ENCODE measurements around the gene HS6ST2.

Gene HS6ST2

DNA sequence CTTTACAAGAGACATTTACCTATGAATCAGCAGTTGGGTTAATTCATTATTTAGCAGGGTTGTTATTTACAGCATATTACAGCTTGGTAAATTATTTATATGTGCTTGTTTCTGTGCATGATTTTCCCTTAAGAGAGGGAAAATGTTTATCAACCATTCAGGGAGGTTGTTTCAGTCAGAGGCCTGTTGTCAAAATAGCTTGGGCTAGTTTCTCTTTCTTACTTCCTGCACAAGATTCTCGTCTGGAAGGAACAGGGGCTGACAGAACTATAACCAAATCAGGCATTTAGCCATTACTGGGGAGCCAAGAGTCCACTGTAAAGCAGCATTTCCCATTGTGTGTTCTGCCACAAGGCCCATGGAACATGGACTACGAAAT, 135.8 kb downstream of the HS6ST2 start:
- in situ Hi-C loops (cut with MboI; ENCODE audit: low pct_unique_long_range_greater_than_20kb, low sequenced_read_pairs, unreplicated experiment), result no loop called here
- TF ChIP-seq, protein P1, sequence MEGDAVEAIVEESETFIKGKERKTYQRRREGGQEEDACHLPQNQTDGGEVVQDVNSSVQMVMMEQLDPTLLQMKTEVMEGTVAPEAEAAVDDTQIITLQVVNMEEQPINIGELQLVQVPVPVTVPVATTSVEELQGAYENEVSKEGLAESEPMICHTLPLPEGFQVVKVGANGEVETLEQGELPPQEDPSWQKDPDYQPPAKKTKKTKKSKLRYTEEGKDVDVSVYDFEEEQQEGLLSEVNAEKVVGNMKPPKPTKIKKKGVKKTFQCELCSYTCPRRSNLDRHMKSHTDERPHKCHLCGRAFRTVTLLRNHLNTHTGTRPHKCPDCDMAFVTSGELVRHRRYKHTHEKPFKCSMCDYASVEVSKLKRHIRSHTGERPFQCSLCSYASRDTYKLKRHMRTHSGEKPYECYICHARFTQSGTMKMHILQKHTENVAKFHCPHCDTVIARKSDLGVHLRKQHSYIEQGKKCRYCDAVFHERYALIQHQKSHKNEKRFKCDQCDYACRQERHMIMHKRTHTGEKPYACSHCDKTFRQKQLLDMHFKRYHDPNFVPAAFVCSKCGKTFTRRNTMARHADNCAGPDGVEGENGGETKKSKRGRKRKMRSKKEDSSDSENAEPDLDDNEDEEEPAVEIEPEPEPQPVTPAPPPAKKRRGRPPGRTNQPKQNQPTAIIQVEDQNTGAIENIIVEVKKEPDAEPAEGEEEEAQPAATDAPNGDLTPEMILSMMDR (IDR thresholded peaks at IDR 0.05; ENCODE audit: extremely low read depth, insufficient read depth, missing control alignments), result no peak
- no peak for DNase-seq (ENCODE audit: low spot score)

DNA sequence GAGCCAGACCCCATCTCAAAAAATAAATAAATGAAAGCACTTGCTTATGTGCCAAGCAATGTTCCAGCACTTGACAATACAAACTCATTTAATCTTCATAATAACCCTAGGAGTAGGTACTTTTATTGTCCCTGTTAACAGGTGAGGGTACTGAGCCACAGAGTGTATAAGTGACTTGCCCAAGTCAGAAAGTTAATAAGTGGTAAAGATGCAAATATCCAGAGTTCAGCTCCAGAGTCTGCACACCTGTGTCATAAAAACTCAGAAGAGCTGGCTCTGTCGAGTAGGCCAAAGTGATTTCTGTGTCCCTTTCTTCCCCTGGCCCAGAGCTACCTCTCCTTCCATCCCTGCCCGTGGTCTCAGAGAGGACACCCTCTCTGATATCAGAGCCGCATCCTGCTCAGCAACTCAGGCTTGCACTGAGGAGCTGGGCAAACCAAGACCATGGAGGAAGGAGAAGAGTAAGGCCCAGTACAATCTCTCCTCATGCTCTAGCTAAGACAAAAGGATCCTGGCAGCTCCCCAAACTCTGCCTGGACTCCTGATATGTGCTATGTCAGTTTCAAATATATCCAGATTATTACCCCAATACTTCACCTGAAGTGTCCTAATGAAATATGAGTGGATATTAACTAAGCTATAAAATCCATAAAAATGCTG, 136.3 kb downstream of the HS6ST2 start:
- in situ Hi-C loops (cut with MboI; ENCODE audit: low pct_unique_long_range_greater_than_20kb, low sequenced_read_pairs, unreplicated experiment), result no loop called here
- TF ChIP-seq, protein P1 (IDR thresholded peaks at IDR 0.05; ENCODE audit: extremely low read depth, insufficient read depth, missing control alignments), result no peak

DNA sequence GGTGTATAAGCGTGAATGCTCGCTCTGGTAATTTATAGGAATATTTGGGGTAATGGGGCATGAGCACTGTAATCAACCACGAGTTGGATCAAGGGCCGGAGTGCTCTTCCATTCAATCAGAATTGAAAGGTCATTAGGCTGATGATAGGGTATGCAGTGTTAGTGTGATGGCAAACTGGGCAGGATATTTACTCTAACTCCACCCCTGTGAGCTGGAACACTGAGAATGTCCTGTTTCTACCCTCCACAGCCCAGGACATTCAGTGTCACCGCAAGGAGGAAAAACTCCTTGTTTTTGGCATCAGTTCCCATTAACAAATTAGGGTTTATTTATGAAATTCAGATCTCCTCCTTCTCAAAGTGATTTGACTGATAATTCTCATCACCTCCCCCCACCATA, 137.8 kb downstream of the HS6ST2 start:
- DNase-seq (ENCODE audit: low spot score), result no peak
- TF ChIP-seq, protein P1 (IDR thresholded peaks at IDR 0.05; ENCODE audit: extremely low read depth, insufficient read depth, missing control alignments), result no peak
- in situ Hi-C loops (cut with MboI; ENCODE audit: low pct_unique_long_range_greater_than_20kb, low sequenced_read_pairs, unreplicated experiment), result no loop called here

More for the DNA sequence above, 136.3 kb downstream of the HS6ST2 start:
- no peak for DNase-seq (ENCODE audit: low spot score)

DNA sequence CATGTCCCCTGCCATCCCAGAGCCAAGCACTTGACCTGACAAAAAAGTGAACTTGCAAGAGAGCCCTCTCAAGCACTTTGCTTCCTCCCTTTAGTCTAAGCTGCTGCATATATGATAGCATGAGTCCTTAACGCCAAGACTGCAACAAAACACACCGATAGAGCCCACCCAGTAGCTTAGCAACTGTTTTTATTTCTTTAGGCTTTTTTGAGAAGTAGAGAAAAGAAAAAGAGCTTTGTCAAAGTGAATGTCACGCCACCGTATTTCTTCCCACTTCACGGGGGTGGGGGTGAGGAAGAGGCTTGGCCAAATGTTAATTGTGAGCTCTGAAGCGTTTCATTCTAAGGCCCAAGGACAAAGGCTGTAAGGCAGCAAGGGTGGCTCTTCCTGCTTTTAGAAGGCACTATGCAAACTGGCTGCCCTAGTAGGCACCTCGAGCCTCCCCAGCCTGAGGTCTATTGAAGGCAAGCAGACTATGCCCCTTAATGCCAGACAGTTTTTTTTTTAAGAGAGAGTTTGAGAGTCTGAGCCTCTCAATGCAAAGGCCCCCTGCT, 138.6 kb downstream of the HS6ST2 start:
- TF ChIP-seq, protein P1 (IDR thresholded peaks at IDR 0.05; ENCODE audit: extremely low read depth, insufficient read depth, missing control alignments), result no peak
- DNase-seq (ENCODE audit: low spot score), result no peak
- in situ Hi-C loops (cut with MboI; ENCODE audit: low pct_unique_long_range_greater_than_20kb, low sequenced_read_pairs, unreplicated experiment), result no loop called here

DNA sequence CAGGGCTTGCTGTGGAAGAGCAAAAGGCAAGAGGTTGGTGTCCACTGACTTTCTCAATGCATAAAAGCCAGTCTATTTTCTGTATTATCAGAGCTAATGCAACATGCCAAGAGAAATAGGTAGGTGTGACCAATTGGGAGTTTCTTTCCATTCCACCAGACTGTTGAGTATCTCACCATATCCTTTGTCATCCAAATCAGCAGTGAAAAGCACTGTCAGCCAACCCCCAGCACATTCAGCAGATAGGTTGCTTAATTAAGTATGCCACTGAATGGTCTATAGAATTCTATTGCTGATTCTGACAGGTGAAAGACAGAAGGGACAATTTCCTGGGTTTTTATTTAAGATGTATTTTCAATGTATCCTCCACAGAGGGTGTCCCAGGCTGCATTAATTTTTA, 139.8 kb downstream of the HS6ST2 start:
- in situ Hi-C loops (cut with MboI; ENCODE audit: low pct_unique_long_range_greater_than_20kb, low sequenced_read_pairs, unreplicated experiment), result no loop called here
- no peak for DNase-seq (ENCODE audit: low spot score)
- TF ChIP-seq, protein P1 (IDR thresholded peaks at IDR 0.05; ENCODE audit: extremely low read depth, insufficient read depth, missing control alignments), result no peak

DNA sequence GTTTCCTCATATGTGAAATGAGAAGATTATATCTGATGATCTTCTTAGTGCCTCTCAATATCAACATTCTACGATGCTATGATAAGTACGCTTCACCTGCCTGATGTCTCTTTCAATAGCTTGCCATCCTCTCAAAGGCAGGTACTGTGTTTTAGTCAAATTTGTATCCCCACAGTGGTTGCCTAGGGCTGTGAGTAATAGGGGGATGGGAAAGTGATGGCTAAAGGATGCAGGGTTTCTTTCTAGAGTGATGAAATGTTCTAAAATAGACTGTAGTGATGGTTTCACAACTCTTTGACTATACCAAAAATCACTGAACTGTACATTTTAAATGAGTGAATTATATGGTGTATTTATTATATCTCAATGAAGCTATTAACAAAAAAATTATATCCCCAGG, 142.8 kb downstream of the HS6ST2 start:
- DNase-seq (ENCODE audit: low spot score), result no peak
- TF ChIP-seq, protein P1 (IDR thresholded peaks at IDR 0.05; ENCODE audit: extremely low read depth, insufficient read depth, missing control alignments), result no peak
- in situ Hi-C loops (cut with MboI; ENCODE audit: low pct_unique_long_range_greater_than_20kb, low sequenced_read_pairs, unreplicated experiment), result no loop called here

Data from GM13977 (cell line).